KBM-7 (cell line): ENCODE results near the gene CDH4.

Source experiments
- DNase-seq: peaks from one replicate; pipeline ENCODE4 v3.0.0-alpha.2; 2015
- in situ Hi-C: fragments of 300-500 bp; cut with MboI; formaldehyde crosslinking; loops from 2 replicates; pipeline ENCODE4 v1.14.3; 2020; ENCODE audit warnings: low sequenced_read_pairs, low pct_unique_long_range_greater_than_20kb, mixed read lengths

The CDH4 gene

DNA sequence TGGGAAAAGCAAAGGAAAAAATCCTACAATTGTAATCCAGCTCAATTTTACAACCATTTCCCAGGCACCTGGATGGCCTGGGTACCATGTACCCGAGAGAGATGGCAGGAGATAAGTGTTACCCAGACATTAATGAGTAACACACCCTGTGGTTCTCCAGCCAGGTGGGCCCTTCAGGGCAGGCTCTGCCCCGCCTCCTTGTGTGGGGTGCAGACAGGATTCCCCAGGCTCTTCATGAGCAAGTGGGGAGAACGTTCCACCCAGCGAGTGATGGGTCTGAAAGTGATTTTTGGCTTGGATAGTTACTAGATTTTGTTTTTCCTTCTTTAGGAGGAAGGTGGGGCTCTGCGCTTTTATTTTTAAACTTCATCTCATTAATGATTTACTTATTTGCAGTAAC lies 569.7 kb downstream of the CDH4 start:
- in situ Hi-C loops = no loop called here

DNA sequence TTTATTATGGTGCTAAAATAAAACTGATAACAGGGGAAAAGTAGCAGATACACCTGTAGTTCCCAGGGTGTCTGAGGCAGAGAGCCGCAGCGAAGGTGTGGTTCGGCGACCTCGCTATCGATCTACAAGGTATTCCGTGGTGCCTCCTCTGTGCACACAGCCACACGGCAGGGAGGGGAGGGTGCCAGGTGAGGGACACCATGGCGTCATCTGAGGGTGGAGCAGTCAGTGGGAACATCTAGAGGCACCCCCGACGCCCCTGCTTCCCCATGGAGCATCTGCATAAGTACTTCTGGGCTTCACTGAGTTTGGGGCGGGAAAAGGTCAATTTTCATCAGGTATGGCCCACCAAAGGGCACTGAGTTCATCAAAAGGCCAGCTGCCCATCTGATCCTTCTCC lies 570.3 kb downstream of the CDH4 start:
- in situ Hi-C loops = no loop called here
- no peak for DNase-seq

More for the DNA sequence above, 569.7 kb downstream of the CDH4 start:
- DNase-seq = no peak

DNA sequence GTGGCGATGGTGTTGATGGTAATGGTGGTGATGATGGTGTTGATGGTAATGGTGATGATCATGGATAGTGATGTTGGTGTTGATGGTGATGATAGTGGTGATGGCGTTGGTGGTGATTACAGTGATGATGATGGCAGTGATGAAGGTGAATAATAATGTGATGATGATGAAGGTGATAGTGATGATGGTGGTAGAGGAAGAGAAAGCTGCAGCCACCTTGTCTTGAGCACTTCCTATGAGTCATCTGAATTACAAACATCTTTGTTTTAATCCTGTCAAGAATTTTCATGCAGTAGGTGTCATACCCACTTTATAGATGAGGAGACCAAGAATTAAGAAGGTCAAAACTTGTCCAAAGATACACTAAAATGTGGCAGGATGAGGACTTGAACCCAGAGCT lies 571.2 kb downstream of the CDH4 start:
- in situ Hi-C loops = no loop called here
- DNase-seq = no peak

DNA sequence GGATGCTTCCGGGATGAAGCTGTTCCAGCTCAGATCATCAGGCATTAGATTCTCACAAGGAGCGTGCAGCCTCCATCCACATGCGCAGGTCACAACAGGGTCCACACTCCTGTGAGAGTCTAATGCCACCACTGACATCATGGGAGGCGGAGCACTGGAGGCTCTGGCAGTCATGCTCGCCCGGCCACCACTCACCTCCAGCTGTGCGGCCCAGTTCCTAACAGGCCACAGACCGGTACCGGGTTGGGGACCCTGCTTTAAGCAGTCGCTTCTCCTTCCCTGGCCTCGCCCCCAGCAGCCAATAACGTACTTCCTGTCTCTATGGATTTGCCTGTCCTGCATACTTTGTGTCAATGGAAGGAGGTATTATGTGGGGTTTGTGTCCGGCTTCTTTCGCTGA lies 576.8 kb downstream of the CDH4 start:
- in situ Hi-C loops = no loop called here
- no peak for DNase-seq

DNA sequence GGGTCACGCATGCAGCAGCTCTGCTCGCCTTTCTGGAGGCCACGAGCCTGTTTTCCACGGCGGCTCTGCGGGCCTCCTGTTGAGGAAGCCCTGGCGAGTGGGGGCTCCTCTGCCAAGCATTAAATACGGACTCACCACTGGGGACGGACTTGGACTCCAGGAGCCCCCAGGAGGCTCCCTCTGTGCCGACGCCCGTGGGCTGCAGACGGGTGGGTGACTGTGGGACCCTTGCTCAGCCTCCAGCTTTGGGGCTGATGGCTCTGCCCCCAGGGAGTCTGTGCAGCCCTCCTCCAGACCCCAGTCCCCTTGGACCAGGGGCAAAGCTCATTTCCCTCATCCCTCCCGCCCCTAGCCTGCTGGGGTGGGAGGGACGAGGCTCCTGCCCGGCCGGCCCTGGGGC lies 577.5 kb downstream of the CDH4 start:
- in situ Hi-C loops = no loop called here

DNA sequence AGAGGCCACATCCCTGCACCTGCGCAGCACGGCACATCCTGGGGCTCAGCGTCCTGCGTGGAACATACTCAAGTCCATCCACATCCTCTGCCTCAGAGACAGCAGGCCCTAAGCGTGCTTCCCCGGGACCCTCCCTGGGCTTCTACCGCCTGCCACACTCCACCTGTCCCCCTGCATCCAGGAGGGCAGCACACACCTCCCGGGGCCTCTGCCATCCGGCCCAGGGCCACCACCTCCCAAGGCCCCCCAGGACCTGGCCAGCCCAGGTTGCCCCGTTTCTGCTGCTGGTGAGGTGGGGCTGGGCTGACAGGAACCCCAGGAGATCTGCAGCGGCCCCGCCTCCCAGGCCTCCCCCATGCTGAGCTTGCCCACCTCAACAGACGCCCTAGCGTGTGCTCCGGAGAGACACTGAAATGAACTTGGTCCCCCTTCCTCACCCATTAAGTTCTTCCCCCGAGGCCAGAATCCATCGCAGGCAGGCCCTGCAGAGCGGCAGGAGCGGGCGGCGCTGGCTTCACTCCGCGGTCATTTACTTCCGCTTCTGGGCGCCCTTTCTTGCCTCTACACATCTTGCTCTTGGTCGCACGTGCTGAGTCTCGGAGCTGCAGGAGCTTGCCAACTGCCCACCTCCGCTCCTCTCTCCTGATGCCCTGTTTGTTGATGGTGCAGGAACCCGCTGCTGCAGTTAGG lies 578.3 kb downstream of the CDH4 start:
- DNase-seq = no peak
- in situ Hi-C loops = no loop called here

More for the DNA sequence above, 577.5 kb downstream of the CDH4 start:
- DNase-seq = no peak

DNA sequence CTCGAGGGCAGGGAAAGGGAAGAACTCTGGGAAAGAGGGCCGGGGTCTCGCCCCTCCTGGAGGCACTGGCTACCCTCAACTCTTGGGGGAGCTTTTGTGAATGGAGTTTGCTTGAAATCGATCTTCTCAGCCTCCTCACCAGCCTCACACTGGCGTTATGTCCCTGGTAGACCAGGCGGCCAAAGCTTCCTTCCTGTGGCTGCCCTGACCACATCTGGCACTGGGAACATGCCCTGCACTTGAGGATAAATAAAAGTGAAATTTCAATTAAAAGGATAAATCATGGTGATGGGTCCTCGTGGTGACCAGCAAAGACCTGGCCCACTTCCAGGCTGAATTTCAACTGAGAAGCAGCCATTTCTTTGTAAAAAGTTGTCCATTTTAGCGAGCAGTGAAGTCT lies 578.9 kb downstream of the CDH4 start:
- no peak for DNase-seq
- in situ Hi-C loops = no loop called here

DNA sequence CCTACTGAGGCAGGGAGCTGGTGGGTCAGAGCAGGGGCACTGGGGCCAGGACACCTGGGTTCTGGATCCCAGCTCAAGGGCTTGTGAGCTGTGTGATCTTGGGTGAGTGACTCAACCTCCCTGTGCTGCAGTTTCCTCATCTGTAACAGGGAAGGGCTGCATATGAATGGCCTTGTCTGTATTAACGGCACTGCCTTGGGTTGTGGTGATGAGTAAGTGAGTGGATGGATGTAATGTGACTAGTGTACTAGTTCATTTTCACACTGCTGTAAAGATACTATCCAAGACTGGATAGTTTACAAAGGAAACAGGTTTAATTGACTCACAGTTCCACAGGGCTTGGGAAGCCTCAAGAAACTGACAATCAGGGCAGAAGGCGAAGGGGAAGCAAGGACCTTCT lies 580.1 kb downstream of the CDH4 start:
- in situ Hi-C loops = no loop called here

DNA sequence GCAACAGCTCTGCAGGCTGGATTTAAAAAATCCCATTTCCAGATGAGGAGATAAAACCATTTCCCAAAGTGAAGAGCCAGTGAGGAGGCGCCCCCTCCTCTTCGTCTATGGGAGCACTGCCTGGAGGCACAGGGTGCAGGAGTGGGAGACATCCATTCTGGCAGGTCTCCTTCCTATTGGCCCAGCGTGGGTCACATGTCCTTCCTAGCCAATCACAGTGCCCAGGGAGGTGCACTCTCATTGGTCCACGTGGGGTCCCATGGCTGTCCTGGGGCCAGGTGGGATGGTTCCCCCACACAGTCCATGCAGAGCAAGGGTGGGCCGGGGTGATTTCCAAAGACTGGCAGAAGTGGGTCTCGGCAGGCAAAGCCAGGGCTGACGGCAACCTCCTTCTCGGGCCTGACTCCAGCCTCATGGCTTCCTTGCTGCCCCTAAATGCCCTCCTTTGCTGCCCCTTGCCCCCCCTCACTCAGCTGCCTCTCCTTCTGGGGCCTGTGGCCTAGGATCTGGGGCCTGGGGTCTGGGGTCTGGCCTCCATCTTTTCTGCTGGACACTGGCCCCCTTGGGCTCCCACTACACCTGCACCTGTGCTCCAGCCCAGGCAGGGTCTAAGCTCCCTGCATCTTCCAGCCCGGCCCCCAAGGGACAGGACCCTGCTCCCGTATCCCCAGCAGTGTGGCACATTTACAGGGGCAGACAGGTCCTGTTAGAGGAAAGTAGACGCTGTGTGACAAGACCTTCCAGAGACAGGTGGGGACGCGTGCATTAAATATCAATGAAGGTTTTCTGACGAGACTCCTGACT lies 581.9 kb downstream of the CDH4 start:
- in situ Hi-C loops = no loop called here
- no peak for DNase-seq

More for the DNA sequence above, 580.1 kb downstream of the CDH4 start:
- DNase-seq = no peak

DNA sequence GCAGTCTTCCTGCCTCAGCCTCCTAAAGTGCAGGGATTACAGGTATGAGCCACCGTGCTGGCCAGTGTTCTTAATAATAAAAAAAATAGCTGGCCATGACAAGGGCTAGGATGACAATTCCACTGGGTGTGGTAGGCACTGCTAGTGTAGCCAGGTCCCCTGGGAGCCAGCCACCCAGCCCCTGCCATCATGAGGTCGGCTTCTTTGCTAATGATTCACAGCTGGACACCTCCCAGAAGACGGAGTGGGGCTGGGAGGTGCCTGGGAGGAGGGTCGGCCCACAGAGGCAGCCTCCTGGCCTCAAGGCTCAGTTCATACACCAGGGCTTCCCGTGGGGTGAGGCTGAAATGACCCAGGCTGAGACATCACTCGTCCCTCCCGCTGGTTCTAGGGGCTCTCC lies 583.2 kb downstream of the CDH4 start:
- no peak for DNase-seq
- in situ Hi-C loops = no loop called here

DNA sequence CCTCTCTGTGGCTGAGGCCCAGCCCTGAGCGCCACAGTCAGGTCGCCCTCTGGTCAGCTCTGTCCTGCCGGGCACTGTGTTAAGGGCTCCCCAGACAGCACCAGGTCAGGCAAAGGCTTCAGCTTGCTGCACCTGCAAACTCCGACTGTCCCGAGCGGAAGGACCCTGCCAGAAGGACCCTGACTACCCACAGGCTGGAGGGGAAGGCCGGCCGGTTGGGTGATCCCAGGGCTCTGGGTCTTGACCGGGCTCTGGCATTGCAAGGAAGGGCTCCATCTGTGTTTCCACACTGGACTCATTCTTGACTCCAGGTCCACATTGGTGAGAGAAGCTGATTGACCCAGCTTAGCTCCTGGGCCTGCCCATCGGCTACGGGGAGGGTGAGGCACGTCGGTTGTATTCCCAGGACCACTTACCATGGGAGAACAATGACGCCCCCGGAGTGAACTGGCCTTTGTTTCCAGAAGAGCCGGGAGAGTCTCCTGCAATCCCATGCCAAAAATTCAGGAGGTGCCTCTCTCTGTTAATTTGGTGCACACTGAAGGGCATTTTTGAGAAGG lies 583.8 kb downstream of the CDH4 start:
- no peak for DNase-seq
- in situ Hi-C loops = no loop called here

DNA sequence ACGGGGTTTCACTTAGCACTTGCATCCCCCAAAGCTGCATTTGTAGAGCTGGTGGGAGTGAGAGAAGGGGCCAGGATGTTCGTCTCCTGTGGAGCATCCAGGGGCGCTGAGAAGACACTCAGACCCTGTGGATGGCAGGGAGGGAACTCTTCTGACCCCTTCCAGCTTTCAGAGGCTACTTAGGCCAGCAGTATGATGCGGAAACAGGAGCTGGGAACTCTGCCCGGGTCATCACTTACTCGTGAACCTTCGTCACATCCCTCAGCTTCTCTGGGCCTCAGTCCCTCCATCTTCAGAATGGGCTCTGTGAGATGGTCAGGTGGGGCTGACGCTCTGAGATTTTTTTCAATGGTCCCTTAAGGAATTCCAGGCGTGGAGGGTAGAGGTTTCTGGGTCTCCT lies 585.1 kb downstream of the CDH4 start:
- no peak for DNase-seq
- in situ Hi-C loops = no loop called here

DNA sequence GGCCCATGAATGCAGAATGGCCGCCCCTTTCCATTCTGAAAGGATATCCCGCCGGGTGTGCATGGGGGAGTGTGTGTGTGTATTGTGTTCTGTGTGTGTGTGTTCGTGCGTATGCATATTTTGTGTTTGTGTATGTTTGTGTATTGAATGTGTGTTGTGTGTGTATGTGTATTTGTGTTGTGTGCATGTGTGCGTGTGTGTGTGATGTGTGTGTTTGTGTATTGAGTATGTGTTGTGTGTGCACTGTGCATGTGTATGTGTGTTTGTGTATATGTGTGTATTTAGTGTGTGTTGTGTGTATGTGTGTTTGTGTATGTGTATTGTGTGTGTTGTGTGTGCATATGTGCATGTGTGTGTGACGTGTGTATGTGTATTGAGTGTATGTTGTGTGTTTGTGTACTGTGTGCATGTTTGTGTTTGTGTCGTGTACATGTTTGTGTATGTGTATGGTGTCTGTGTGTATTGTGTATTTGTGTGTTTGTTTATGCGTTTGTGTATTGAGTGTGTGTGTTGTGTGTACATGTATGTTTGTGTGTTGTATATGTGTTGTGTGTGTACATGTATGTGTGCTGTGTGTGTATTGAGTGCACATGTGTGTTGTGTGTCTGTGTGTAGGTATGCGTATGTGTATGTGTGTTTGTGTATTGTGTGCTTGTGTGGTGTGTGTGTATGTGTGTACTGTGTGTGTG lies 587.3 kb downstream of the CDH4 start:
- no peak for DNase-seq
- in situ Hi-C loops = no loop called here

DNA sequence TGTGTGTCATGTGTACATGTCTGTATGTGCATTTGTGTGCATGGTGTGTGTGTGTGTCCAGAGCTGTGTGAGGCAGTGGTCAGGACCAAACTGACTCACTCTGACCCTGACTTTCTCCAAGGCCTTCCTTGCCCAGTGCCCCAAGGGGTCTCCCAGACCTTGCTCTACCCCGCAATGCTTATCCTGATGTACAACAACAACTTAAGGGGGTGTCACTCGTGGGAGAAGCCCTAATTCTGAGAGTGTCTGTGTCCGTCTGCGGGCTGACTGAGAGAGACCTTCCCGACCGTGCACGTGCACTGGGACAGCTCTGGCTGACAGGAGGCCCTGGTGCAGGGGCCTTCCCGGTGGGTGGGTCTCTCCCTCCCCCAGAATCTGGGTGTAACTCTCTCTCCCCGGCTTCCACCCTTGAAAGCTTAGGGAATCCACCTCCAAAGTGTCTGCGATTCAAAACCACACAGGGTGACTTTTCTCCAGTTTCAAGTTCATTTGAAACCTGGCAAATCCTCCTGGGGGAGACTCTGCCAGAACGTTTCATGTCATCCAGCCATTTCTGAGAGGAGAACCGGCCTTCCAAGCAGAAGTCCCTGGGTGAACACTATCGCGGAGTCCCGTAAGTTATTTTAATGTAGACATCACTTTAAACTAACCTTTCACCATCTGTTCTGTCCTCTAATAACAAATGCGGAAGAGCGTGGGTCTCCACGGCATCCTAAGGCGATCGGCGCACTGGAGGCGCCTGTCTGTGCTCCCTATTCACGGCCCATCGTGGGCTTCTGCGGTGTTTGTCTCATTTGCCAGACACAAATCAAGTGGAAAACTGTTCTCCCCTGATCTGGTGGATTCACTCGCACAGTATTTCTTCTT lies 588.1 kb downstream of the CDH4 start:
- no peak for DNase-seq
- in situ Hi-C loops = no loop called here

DNA sequence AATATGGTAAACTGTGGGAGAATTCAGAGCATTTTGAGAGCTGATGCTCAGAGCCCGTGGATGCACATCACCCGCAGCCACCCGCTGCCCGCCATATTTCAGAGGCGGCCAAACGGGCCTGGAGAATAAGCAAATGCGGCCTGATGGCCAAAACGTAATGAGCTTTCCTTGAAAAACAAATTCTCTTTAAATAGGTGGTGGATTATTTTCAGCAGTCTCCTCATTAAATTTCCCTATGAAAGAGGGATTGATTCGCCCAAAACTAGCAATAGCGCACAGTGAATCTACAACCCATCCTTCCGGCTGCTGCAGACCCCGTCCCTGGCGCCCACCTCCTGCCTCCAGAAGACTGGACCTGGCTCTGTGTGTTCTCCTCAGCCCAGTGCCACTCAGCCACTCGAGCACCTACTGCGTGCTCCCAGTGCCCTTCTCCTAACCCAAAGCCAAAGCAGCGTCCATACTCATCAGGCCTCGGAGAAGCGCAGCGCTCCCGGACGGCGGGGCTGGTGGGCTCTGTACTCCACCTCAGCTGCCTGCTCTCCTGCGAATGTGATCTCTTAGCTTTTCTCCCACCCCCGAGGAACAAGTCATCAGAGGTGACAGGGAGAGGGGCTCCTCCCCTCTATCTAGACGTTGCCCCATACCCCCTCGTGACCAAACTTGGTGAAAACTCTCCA lies 588.9 kb downstream of the CDH4 start:
- in situ Hi-C loops = no loop called here

DNA sequence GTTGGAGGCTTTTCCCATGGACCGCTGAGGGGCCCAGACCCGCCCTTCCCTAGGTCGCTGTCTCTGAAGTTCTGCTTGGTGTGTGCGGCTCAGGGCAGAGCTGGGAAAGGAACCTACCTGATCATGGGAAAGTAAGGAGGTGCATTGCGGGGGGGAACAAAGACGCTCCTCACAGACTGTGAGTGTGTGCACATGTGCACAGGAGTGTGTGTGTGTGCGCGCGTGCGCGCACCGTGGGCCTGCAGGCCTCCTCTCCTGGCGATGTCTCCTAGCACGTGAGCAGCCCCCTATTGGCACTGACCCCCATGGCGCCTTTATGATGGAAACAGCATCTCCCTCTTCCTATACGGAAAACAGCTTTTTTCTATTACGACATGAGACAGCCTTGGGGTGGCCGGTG lies 589.5 kb downstream of the CDH4 start:
- in situ Hi-C loops = no loop called here
- no peak for DNase-seq

More for the DNA sequence above, 588.9 kb downstream of the CDH4 start:
- DNase-seq = no peak

DNA sequence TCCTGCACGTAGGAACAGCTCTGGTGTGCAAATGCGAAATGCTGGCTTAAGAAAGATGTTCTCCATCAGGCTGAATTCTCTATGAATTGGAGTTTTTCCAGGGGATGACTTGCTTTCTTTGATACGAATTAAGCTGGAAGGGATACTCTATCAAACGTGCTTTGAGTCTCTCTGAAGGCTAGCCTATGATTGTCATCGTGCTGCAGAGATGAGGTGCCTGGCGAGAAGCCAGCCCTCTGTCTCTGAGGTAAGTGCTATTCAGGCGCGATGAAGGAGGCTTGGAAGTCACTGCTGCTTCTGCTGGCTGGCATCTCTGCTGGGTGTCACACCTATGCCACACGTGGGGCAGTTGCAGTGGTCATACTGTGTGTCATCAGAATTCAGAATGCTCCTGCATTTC lies 589.9 kb downstream of the CDH4 start:
- in situ Hi-C loops = no loop called here
- no peak for DNase-seq

DNA sequence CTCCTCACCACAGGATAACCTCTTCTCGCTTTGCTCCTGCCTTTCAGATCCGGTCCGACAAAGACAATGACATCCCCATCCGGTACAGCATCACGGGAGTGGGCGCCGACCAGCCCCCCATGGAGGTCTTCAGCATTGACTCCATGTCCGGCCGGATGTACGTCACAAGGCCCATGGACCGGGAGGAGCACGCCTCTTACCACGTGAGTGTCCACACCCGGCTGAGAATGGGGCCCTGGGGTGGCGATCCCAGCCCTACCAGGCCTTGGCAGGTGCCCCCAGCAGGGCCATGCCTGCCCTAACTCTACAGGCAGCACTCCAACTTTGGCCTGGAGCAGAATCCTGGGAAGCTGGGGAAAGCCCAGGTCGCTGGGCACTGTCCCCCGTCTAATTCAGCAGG lies 592.6 kb downstream of the CDH4 start:
- DNase-seq = no peak
- in situ Hi-C loops = no loop called here
